IMR-90 (cell line): ENCODE results near the gene COL2A1. TPM values are rescaled to one million over a fixed set of nuclear protein-coding genes. Genes with fewer than 3 reads are reported as not detected.

Source experiments
- BHLHE40 ChIP-seq: fragments of 150-350 bp; IDR thresholded peaks from 2 replicates; pipeline ENCODE4 v1.6.1; 2016; ENCODE audit warnings: mild to moderate bottlenecking, low read depth, low read length
- USF2 ChIP-seq: fragments of 150-350 bp; IDR thresholded peaks from 2 replicates; pipeline ENCODE4 v1.6.1; 2017; ENCODE audit warnings: mild to moderate bottlenecking, antibody characterized with exemption, low read length, low read depth
- polyA plus RNA-seq, 3 experiments: library from polyadenylated mRNA; depleted of rRNA; stranded (reverse); fragments of >200 nt; gene quantifications; 2 replicates each; pipeline ENCODE4 v1.2.3, GENCODE V29; 2012; ENCODE audit warnings: low replicate concordance in 1 of 3
- total RNA-seq: library from RNA; depleted of rRNA; stranded (reverse); fragments of >200 nt; gene quantifications from 2 replicates; pipeline ENCODE4 v1.2.3, GENCODE V29; 2012

Gene COL2A1
- total and polyA plus RNA-seq, 2 of the 4 experiments (the other 2 are of a cell fraction), result 0.05 TPM; not detected in 1

GRCh38 chr12:47964106-47964728 is 40.1 kb downstream of the COL2A1 start (continued):
- TF ChIP-seq USF2 (no peak), BHLHE40 (no peak)
